Measurements from ENCODE around the gene GALNTL6. TPM values are rescaled to one million over a fixed set of nuclear protein-coding genes. Genes with fewer than 3 reads are reported as not detected.
"Not testable (repeated sequence)": the region's sequence is repeated elsewhere in the genome, so short reads cannot be mapped to it uniquely, and the experiment has no call there.

GALNTL6 gene
- polyA plus RNA-seq, 1 experiment = not detected

- H3K9me3 ChIP-seq (ENCODE audit: control insufficient read depth, insufficient read depth, low read length) = peaks cover 3% of the 10 kb centered on the region; the same call in 1 of the 2 replicates
- TF ChIP-seq, protein P1, sequence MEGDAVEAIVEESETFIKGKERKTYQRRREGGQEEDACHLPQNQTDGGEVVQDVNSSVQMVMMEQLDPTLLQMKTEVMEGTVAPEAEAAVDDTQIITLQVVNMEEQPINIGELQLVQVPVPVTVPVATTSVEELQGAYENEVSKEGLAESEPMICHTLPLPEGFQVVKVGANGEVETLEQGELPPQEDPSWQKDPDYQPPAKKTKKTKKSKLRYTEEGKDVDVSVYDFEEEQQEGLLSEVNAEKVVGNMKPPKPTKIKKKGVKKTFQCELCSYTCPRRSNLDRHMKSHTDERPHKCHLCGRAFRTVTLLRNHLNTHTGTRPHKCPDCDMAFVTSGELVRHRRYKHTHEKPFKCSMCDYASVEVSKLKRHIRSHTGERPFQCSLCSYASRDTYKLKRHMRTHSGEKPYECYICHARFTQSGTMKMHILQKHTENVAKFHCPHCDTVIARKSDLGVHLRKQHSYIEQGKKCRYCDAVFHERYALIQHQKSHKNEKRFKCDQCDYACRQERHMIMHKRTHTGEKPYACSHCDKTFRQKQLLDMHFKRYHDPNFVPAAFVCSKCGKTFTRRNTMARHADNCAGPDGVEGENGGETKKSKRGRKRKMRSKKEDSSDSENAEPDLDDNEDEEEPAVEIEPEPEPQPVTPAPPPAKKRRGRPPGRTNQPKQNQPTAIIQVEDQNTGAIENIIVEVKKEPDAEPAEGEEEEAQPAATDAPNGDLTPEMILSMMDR (IDR thresholded peaks at IDR 0.05; ENCODE audit: low read depth, low read length) = no peak
- no peak overlapping the region for H3K4me3 ChIP-seq (ENCODE audit: low read depth, low read length)
- no peaks in the 10 kb centered on the region for H3K27me3 ChIP-seq (ENCODE audit: control insufficient read depth, insufficient read depth, low read length)
- no peak overlapping the region for H3K27ac ChIP-seq (ENCODE audit: low read depth, low read length)
- CTCF ChIA-PET = no interaction called here
- DNase-seq (ENCODE audit: low read depth, low spot score) = no peak
- POLR2A ChIA-PET = no interaction called here
Observed at GRCh38 chr4:172411149-172411548, 597.9 kb downstream of the GALNTL6 start.

GRCh38 chr4:172412851-172413580, 599.8 kb downstream of the GALNTL6 start:
- Histone ChIP-seq H3K9me3 (ENCODE audit: control insufficient read depth, insufficient read depth, low read length) (peaks cover 3% of the 10 kb centered on the region; the same call in 1 of the 2 replicates), H3K27ac (ENCODE audit: low read depth, low read length) (no peak overlapping the region), H3K4me3 (ENCODE audit: low read depth, low read length) (no peak overlapping the region), H3K27me3 (ENCODE audit: control insufficient read depth, insufficient read depth, low read length) (no peaks in the 10 kb centered on the region)
- CTCF ChIA-PET = no interaction called here
- DNase-seq (ENCODE audit: low read depth, low spot score) = no peak
- POLR2A ChIA-PET = no interaction called here
- TF ChIP-seq, protein P1 (IDR thresholded peaks at IDR 0.05; ENCODE audit: low read depth, low read length) = no peak

- CTCF ChIA-PET; H3K9me3 ChIP-seq (ENCODE audit: control insufficient read depth, insufficient read depth, low read length); H3K27ac ChIP-seq (ENCODE audit: low read depth, low read length); H3K4me3 ChIP-seq (ENCODE audit: low read depth, low read length); H3K27me3 ChIP-seq (ENCODE audit: control insufficient read depth, insufficient read depth, low read length); DNase-seq (ENCODE audit: low read depth, low spot score); POLR2A ChIA-PET: not testable (repeated sequence)
Observed at GRCh38 chr4:172428979-172429378, 615.8 kb downstream of the GALNTL6 start.

DNA sequence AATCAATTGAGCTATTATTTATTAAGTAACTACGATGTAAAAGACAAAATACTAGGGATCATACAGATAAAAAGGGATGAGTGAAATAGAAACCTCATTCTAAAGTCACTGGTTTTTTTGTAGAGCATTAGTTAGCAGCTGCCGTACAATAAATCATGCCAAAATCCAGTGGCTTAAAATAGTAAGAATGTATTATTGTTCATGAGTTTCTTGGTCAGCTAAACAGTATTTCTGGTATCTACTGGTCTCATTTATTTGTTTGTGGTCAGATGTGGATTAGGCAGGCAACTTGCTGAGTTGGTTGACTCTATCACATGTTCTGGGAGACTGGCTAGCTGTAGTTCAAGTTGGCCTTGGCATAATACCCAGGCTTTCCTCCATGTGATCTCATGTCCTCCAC, 667.3 kb downstream of the GALNTL6 start:
- Histone ChIP-seq H3K9me3 (ENCODE audit: control insufficient read depth, insufficient read depth, low read length) (peaks cover 8% of the 10 kb centered on the region), H3K27ac (ENCODE audit: low read depth, low read length) (no peak overlapping the region), H3K4me3 (ENCODE audit: low read depth, low read length) (no peak overlapping the region), H3K27me3 (ENCODE audit: control insufficient read depth, insufficient read depth, low read length) (no peaks in the 10 kb centered on the region)
- ChIA-PET CTCF (no interaction called here), POLR2A (no interaction called here)
- TF ChIP-seq, protein P1 (IDR thresholded peaks at IDR 0.05; ENCODE audit: low read depth, low read length) = no peak
- DNase-seq (ENCODE audit: low read depth, low spot score) = no peak

GRCh38 chr4:172481802-172482508, 668.8 kb downstream of the GALNTL6 start:
- H3K9me3 ChIP-seq (ENCODE audit: control insufficient read depth, insufficient read depth, low read length) = peaks cover 8% of the 10 kb centered on the region
- no peak overlapping the region for H3K27ac ChIP-seq (ENCODE audit: low read depth, low read length)
- TF ChIP-seq, protein P1 (IDR thresholded peaks at IDR 0.05; ENCODE audit: low read depth, low read length) = no peak
- H3K27me3 ChIP-seq (ENCODE audit: control insufficient read depth, insufficient read depth, low read length) = no peaks in the 10 kb centered on the region
- CTCF ChIA-PET = no interaction called here
- no peak for DNase-seq (ENCODE audit: low read depth, low spot score)
- POLR2A ChIA-PET = no interaction called here
- no peak overlapping the region for H3K4me3 ChIP-seq (ENCODE audit: low read depth, low read length)
